GM21423 (cell line): ENCODE data around the gene OTOG.
"Not testable (repeated sequence)": the region's sequence is repeated elsewhere in the genome, so short reads cannot be mapped to it uniquely, and the experiment has no call there.

ENCODE experiments used
- ATAC-seq: cut with Tn5 transposase; IDR thresholded peaks from one replicate; pipeline ENCODE4 v1.9.1; 2021; ENCODE audit warnings: mild to moderate bottlenecking, moderate library complexity; ENCODE audit not compliant: unreplicated experiment

The OTOG gene

GRCh38 chr11:17622711-17623110, 75.7 kb downstream of the OTOG start:
- not testable (repeated sequence) for ATAC-seq

DNA sequence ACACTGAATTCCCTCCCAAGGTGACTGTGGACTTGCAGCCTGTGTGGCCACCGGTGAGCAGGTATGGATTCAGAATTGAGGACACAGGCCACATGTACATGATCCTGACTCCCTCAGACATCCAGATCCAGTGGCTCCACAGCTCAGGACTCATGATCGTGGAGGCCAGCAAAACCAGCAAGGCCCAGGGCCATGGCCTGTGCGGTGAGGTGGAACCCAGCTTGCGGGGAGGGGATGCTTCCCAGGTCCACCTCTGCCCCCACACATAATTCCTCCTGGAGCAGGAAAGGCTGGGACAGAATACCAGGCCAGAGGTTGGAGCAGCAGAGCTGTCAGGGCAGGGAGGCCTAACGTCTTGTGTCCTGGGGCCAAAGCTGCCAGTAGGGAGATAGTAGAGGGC, 82.1 kb downstream of the OTOG start:
- no peak for ATAC-seq

GRCh38 chr11:17630936-17631335, 83.9 kb downstream of the OTOG start:
- no peak for ATAC-seq

- ATAC-seq, result no peak
Measured at GRCh38 chr11:17631702-17632365, 84.8 kb downstream of the OTOG start.

GRCh38 chr11:17633279-17633986, 86.4 kb downstream of the OTOG start:
- no peak for ATAC-seq

DNA sequence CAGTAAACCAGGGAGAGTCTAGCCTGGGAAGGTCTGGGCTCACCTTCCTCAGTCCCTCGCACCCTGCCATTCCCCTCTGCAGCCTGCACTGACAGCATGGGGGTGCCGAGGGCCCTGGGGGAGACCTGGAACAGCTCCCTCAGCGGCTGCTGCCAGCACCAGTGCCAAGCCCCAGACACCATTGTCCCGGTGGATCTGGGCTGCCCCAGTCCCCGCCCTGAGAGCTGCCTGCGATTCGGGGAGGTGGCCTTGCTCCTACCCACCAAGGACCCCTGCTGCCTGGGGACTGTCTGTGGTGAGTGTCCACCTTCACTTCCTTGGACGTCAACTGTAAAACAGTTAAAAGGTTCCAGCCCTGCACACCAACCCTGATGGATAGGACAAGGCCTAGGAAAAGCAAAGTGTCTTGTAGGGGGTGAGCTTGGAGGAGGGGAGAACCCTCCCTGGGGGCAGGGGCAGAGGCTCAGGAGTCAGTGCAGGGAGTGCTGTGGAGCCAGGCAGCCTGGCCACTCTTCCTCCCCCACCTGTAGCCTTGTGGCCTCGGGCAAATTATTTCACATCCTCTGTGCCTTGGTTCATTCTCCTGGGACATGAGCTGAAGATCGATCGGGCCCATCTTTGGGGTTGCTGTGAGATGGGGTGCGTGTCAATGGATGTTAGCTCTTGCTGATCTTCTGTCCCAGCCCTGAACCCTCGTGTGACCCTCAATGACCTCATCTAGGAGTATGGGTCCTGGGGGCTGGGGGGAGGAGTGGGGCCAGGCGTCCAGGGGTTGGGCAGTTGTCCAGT, 87.1 kb downstream of the OTOG start:
- ATAC-seq, result no peak

DNA sequence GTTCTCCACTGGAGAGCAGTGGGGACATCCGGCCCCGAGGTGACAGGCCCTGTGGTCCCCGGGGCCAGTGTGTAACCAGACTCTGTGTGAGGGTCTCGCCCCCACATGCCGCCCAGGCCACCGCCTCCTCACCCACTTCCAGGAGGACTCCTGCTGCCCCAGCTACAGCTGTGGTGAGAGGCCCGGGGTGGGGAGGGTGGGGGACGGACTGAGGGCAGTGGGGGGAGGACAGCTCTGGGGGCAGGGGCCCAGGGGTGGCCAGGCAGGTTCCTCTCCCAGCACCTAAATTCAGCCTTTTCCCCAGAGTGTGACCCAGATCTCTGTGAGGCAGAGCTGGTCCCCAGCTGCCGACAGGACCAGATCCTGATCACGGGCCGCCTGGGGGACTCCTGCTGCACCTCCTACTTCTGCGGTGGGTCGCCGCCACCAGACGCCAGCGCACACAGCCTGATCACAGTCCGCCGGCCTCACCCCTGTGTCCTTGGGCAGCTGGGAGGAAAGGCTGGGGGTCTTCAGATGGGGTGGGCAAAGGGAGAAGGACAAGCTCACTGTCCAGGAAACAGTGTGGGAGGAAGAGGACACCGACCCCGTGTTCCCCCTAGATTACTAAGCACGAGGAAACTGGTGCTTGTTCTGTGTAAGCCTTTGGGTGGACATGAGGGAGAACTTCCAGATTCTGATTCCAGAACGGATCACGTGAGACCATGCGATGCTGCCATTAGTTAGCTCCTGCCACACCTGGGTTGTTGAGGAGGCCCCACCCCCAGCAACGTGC, 87.9 kb downstream of the OTOG start:
- no peak for ATAC-seq

- no peak for ATAC-seq
Measured at GRCh38 chr11:17635551-17635938, 88.5 kb downstream of the OTOG start.

DNA sequence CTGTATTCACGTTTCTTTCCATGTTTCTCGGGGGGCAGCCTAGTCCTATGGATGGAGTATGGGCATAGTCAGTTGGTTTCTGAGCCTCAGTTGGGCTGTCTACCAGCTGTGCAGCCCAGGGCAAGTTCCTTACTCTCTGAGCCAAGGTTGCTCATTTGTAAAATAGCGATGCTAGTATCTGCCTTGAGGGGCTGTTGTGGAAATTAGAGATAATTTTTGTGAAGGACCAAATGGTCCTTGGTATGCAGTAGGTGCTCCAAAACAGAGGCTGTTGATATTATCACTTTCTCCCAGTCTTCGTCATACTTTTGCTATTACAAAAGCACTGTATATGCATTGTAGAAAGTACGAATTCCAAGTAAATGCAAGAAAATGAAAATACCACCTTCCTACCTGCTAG, 89.7 kb downstream of the OTOG start:
- ATAC-seq, result no peak

DNA sequence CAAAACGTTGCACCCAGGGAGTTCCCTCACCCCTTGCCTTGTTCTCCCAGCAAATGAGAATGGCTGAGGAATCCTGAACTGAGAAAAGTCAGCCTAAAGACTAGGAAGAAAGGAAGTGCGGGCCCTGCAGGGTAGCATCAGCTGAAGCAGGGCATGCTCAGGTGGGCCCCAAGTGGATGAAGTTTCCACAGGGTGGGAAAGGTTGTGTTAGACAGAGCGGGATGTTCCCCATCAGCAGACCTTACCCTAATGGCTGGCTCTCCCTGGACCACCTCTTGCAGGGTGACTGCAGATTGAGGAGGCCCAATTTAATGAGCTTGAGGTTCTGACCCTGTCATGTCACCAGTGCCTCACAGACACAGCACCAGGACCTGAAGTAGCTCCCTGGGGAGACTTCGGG, 90.8 kb downstream of the OTOG start:
- ATAC-seq, result no peak

DNA sequence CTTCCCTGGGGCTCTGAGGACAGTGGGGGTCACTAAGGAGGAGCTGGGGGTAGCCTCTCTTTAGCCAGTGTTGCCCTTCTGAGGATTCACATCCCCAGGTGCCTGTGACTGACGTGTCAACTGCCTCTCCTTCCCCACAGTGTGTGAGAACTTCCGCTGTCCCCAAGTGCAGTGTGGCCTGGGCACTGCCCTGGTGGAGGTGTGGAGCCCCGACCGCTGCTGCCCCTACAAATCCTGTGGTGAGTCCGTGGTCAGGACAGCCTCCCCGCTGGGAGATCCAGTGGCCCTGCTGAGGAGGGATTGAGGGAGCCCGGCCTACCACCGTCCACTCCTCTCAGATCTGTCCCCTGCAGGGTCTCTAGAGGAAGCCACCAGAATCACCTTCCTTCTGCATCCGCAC, 91.3 kb downstream of the OTOG start:
- no peak for ATAC-seq

- ATAC-seq, result no peak
Measured at GRCh38 chr11:17639091-17639490, 92.0 kb downstream of the OTOG start.

DNA sequence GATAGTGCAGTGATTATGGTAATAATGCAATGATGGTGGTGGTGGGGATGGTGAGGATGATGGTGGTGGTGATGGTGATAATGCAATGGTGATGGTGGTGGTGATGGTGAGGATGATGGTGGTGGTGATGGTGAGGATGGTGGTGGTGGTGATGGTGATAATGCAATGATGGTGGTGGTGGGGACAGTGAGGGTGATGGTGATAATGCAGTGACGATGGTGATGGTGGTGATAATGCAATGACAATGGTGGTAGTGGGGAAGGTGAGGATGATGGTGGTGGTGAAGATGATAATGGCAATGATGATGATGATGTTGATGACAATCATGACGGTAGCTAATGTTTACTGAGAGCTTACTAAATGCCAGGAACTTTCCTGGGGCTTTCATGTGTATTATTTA, 92.7 kb downstream of the OTOG start:
- no peak for ATAC-seq

GRCh38 chr11:17640493-17641164, 93.6 kb downstream of the OTOG start:
- ATAC-seq, result no peak

- no peak for ATAC-seq
Measured at GRCh38 chr11:17641792-17642350, 94.8 kb downstream of the OTOG start.

- ATAC-seq, result no peak
Measured at GRCh38 chr11:17642370-17642769, 95.3 kb downstream of the OTOG start.

DNA sequence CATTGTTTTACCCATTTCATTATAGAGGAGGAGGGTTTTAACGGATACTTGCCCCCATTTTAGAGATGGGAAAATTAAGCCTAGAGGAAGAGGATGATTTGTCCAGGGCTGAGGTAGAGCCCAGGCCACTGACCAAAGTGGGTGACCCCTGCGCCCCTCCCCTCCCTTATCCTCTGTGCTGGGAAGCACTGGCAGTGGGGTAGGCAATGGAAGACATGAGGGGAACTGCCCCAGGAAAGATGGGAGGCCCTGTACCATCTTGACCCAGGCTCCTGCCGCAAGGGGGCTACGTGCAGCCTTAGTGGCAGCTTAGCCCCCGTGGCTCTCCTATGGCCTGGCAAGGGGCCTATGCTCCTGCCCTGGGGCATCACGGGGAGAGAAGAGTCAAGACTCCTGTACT, 95.9 kb downstream of the OTOG start:
- no peak for ATAC-seq

DNA sequence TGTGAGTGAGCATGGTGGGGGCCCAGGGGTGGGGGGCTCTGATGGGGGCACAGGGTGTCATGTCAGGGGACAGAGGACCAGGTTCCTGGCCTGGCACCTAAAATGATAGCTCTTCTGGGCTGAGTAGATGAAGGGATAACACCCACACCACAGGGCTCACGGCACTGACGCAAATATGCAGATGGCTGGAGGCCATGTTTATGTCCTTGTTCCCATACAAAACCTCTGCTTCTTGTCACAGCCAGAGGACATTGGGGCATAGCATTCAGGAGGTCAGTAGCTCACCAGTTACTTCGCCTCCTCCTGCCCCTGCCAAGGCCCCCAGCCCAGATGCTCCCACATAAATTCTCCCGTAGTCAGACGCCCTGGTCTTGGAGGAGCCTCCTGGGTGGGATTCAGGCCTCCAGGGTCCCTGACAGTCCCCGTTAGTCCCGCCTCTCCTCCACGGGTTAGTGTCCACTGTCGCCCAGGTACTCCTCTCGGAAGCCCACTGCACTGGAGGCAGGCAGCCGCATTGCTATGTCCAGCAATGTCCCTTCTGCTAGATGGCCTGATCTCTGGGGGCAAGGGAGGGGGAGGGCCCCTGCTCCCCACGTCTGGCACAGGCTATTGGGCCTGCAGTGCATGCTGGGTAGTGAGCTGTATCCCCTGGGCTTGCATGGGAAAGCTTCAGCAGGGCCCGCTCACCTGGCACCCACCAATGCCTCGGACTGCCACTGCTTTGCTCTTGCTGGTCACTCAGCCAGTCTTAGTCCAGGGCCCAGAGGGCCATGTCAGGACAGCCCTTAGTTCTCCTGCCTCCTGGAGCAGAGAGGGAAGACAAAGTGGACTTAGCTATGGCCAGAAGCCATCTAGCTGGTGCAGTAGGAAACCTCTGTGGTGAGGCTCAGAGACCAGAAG, 96.7 kb downstream of the OTOG start:
- no peak for ATAC-seq

DNA sequence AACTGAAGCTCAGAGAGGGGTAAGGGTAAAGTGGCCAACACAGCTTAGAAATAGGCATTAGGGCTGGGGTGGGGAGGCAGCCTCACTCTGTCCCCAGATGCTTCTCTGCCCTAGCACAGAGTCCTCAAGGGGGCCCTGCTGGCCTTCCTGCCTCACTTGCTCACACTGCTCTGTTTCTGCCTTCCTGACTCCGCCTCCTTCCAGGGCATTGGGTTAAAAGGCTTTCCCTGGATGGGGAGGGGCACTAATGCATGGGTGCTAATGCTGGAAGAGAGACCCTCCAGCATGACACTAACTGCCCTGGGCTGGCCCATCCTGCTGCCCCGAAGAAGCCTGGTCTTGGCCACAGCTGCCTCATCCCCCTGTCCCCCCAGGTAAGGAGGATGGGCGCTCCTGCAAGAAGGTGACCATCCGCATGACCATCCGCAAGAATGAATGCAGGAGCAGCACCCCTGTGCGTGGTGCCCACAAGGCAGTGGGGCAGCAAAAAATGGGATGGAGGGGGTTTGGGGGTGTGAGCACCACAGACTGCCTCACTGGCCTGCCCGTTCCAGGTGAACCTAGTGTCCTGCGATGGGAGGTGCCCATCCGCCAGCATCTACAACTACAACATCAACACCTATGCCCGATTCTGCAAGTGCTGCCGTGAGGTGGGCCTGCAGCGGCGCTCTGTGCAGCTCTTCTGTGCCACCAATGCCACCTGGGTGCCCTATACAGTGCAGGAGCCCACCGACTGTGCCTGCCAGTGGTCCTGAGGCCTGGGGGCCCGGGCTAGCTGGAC, 98.3 kb downstream of the OTOG start:
- ATAC-seq, result no peak
